ENCODE measurements around the gene CYP4F8. TPM values are rescaled to one million over a fixed set of nuclear protein-coding genes. Genes with fewer than 3 reads are reported as not detected.
A peak's percentile ranks its signal among the peaks of the same experiment; 100 is the strongest.

The CYP4F8 gene
- total RNA-seq, 1 donor = not detected

DNA sequence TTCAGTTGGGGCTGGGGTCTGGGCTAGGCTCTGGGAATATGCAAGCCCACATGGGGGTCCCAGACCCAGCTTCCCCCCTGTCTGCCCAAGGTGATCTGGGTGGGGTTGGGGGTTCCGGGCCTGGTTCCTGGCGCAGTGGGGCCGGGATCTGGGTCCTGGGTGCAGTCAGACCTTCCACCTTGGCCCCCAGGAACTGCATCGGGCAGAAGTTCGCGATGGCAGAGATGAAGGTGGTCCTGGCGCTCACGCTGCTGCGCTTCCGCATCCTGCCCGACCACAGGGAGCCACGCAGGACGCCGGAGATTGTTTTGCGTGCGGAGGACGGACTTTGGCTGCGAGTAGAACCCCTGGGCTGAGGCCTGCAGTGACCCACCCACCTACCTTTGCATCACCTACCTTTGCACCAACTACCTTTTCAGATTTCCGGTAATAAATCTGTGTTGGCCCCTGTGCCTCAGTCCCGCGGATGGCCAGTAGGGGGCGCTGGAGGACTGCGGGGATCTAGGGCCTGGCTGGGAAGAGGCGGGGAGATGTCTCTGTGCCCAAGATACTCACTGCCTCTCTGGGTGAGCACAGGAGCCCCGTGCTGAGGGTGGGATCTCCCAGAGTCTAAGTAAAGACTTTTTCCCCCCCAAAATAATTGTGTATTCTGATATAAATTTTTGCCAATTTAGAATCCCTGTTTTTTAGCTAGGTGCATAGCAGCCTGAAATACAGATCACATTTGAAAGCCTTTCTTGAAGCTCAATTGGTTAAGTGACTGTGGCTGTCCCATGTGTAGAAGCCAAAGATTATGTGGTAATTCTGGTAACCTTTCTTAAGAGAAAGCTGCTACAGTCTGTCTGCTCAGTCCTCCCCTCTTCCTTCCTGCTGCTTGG, 14.2 kb downstream of the CYP4F8 start:
- no peak overlapping the region for H3K4me3 ChIP-seq (ENCODE audit: low read depth, low read length)
- TF ChIP-seq, protein P1, sequence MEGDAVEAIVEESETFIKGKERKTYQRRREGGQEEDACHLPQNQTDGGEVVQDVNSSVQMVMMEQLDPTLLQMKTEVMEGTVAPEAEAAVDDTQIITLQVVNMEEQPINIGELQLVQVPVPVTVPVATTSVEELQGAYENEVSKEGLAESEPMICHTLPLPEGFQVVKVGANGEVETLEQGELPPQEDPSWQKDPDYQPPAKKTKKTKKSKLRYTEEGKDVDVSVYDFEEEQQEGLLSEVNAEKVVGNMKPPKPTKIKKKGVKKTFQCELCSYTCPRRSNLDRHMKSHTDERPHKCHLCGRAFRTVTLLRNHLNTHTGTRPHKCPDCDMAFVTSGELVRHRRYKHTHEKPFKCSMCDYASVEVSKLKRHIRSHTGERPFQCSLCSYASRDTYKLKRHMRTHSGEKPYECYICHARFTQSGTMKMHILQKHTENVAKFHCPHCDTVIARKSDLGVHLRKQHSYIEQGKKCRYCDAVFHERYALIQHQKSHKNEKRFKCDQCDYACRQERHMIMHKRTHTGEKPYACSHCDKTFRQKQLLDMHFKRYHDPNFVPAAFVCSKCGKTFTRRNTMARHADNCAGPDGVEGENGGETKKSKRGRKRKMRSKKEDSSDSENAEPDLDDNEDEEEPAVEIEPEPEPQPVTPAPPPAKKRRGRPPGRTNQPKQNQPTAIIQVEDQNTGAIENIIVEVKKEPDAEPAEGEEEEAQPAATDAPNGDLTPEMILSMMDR (IDR thresholded peaks at IDR 0.05; ENCODE audit: insufficient read depth, low read length) = peak; percentile 80
- peak; percentile 44 for DNase-seq (ENCODE audit: low read depth)

GRCh38 chr19:15631817-15632216, 16.8 kb downstream of the CYP4F8 start:
- DNase-seq (ENCODE audit: low read depth) = no peak
- H3K4me3 ChIP-seq (ENCODE audit: low read depth, low read length) = no peak overlapping the region
- TF ChIP-seq, protein P1 (IDR thresholded peaks at IDR 0.05; ENCODE audit: insufficient read depth, low read length) = peak; percentile 25

DNA sequence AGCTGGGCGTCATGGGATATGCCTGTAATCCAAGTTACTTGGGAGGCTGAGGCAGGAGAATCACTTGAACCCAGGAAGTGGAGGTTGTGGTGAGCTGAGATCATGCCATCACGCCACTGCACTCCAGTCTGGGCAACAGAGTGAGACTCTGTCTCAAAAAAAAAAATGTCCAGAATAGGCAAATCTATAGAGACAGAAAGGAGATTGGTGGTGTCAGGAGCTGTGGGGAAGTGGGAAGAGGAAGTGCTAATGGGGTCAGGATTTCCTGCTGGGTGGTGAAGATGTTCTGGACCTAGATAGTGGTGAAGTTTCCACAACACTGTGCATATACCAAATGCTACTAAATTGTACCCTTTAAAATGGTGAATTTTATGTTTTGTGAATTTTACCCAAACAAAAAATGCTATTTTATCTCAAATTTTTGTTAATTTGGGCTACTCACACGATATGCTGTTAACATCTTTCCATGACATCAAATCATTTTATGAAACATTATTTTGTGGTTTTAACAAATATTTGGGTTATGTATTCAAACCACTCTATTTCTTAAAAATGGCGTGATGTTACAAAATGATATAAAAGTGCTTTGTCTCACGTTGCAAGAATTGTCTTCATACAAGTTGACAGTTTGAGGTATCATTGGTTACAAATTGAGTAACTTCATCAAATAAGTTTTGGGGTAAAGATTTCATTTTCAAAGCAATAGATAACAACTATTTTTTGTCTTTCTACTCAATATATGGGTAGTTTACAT, 18.2 kb downstream of the CYP4F8 start:
- TF ChIP-seq, protein P1 (IDR thresholded peaks at IDR 0.05; ENCODE audit: insufficient read depth, low read length) = no peak
- H3K4me3 ChIP-seq (ENCODE audit: low read depth, low read length) = no peak overlapping the region
- DNase-seq (ENCODE audit: low read depth) = no peak

- no peak for DNase-seq (ENCODE audit: low read depth)
- TF ChIP-seq, protein P1 (IDR thresholded peaks at IDR 0.05; ENCODE audit: insufficient read depth, low read length) = no peak
These were observed 19.1 kb downstream of the CYP4F8 start for GRCh38 chr19:15634105-15634504.

DNA sequence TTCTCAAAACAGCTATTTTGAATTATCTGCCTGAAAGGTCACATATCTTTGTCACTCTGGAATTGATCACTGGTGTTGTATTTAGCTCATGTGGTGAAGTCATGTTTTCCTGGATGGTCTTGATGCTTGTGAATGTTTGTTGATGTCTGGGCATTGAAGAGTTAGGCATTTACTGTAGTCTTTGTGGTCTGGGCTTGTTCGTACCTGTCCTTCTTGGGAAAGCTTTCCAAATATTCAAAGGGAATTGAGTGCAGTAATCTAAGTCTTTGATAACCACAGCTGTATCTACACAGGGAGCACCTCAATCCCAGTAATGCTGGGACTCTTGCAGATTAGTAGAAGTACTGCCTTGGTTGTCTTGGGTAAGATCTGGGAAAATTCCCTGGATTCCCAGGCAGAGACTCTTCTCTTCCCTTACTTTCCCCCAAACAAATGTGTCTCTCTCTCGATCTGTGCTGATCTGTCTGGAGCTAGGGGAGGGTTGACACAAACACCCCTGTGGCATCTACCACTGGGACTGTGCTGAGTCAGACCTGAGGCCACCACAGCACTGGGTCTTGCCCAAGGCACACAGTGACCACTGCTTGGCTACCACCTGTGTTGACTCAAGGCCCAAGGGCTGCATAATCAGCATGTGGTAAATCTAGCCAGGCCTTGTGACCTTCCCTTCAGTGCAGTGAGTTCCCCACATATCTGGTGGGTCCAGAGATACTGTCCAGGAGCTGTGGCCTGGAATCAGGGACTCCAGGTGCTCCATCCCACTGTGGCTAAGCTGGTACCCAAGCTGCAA, 20.2 kb downstream of the CYP4F8 start:
- H3K4me3 ChIP-seq (ENCODE audit: low read depth, low read length) = no peak overlapping the region
- TF ChIP-seq, protein P1 (IDR thresholded peaks at IDR 0.05; ENCODE audit: insufficient read depth, low read length) = no peak
- no peak for DNase-seq (ENCODE audit: low read depth)

More at GRCh38 chr19:15634105-15634504, 19.1 kb downstream of the CYP4F8 start:
- H3K4me3 ChIP-seq (ENCODE audit: low read depth, low read length) = no peak overlapping the region

- TF ChIP-seq, protein P1 (IDR thresholded peaks at IDR 0.05; ENCODE audit: insufficient read depth, low read length) = no peak
- H3K4me3 ChIP-seq (ENCODE audit: low read depth, low read length) = no peak overlapping the region
- no peak for DNase-seq (ENCODE audit: low read depth)
These were observed 21.0 kb downstream of the CYP4F8 start for GRCh38 chr19:15636026-15636425.
